GM06990 (cell line): ENCODE data around the gene INTS4.

Experiments used
- DNase-seq: peaks from one replicate; pipeline ENCODE4 v3.0.0-alpha.2; 2011; ENCODE audit not compliant: insufficient read length; ENCODE audit errors: extremely low read depth
- H3K27me3 ChIP-seq: replicated peaks from 2 replicates; pipeline ENCODE4 v1.6.0; 2011; ENCODE audit warnings: low read length; ENCODE audit not compliant: control insufficient read depth, insufficient read depth
- H3K36me3 ChIP-seq: 2 replicates; pipeline ENCODE4 v1.5.1; 2011; ENCODE audit warnings: low read length; ENCODE audit not compliant: control insufficient read depth, insufficient read depth
- H3K4me3 ChIP-seq: replicated peaks from 2 replicates; pipeline ENCODE4 v1.5.1; 2011; ENCODE audit warnings: low read depth, mild to moderate bottlenecking, control low read depth, low read length
- CTCF ChIP-seq: IDR thresholded peaks from 2 replicates; pipeline ENCODE4 v1.5.1; 2011; ENCODE audit warnings: low read length, control low read depth, mild to moderate bottlenecking, inconsistent platforms; ENCODE audit not compliant: insufficient read depth, poor library complexity, severe bottlenecking

INTS4 gene

GRCh38 chr11:78039391-78039918 lies 45.0 kb upstream of the INTS4 start:
- DNase-seq, result no peak
- Histone ChIP-seq H3K27me3 (no peaks in the 10 kb centered on the region), H3K4me3 (no peak overlapping the region), H3K36me3 (no peaks in the 10 kb centered on the region)
- no peak for TF ChIP-seq CTCF

- no peaks in the 10 kb centered on the region for H3K27me3 ChIP-seq
- no peak for TF ChIP-seq CTCF
- no peak overlapping the region for H3K4me3 ChIP-seq
- DNase-seq, result no peak
- no peaks in the 10 kb centered on the region for H3K36me3 ChIP-seq
These were observed 44.3 kb upstream of the INTS4 start for GRCh38 chr11:78038697-78039313.

GRCh38 chr11:78037825-78038620 lies 43.6 kb upstream of the INTS4 start:
- no peak overlapping the region for H3K4me3 ChIP-seq

GRCh38 chr11:78037056-78037455 lies 42.6 kb upstream of the INTS4 start:
- Histone ChIP-seq H3K36me3 (no peaks in the 10 kb centered on the region), H3K27me3 (no peaks in the 10 kb centered on the region), H3K4me3 (no peak overlapping the region)
- DNase-seq, result no peak
- no peak for TF ChIP-seq CTCF

More at GRCh38 chr11:78037825-78038620, 43.6 kb upstream of the INTS4 start:
- no peak for TF ChIP-seq CTCF
- Histone ChIP-seq H3K36me3 (no peaks in the 10 kb centered on the region), H3K27me3 (no peaks in the 10 kb centered on the region)
- DNase-seq, result no peak

- no peaks in the 10 kb centered on the region for H3K36me3 ChIP-seq
- TF ChIP-seq CTCF, result no peak
- DNase-seq, result no peak
- no peaks in the 10 kb centered on the region for H3K27me3 ChIP-seq
- no peak overlapping the region for H3K4me3 ChIP-seq
These were observed 41.8 kb upstream of the INTS4 start for GRCh38 chr11:78036313-78036712.
